ENCODE measurements around the gene MATN3. TPM values are rescaled to one million over a fixed set of nuclear protein-coding genes. Genes with fewer than 3 reads are reported as not detected.

MATN3 gene
- total and polyA plus RNA-seq, 2 of the 13 experiments (the other 11 are each of a cell fraction or from before 2014, with no cell fraction given) = 36.1 to 208 TPM

GRCh38 chr2:19989667-19990415 is 22.6 kb downstream of the MATN3 start, which contains the start of gene WDR35 (continued):
- TF ChIP-seq ZNF383 (CRISPR knock-in tag; IDR thresholded peaks at IDR 0.05; ENCODE audit: borderline replicate concordance) (no peak), ZNF20 (CRISPR knock-in tag; IDR thresholded peaks at IDR 0.05) (no peak), MED1 (CRISPR knock-in tag; IDR thresholded peaks at IDR 0.05) (peak; percentile 83), YEATS4 (CRISPR knock-in tag; IDR thresholded peaks at IDR 0.05; ENCODE audit: borderline replicate concordance) (peak; percentile 86), CAMTA2 (CRISPR knock-in tag; IDR thresholded peaks at IDR 0.05; ENCODE audit: borderline replicate concordance) (peak; percentile 79; the same call in 1 of the 2 replicates), NKX3-1 (CRISPR knock-in tag; IDR thresholded peaks at IDR 0.05) (peak; percentile 87), ZNF33A (CRISPR knock-in tag; IDR thresholded peaks at IDR 0.05; ENCODE audit: borderline replicate concordance) (0 out of 2 replicates have a peak, but pooled peaks have one; percentile 33), ZMAT3 (CRISPR knock-in tag; conservative IDR thresholded peaks at IDR 0.05) (peak; percentile 98), ZNF598 (CRISPR knock-in tag; IDR thresholded peaks at IDR 0.05; ENCODE audit: borderline replicate concordance) (peak; percentile 95), TARDBP (CRISPR knock-in tag; IDR thresholded peaks at IDR 0.05) (peak; percentile 86), JUNB (CRISPR knock-in tag; IDR thresholded peaks at IDR 0.05; ENCODE audit: borderline replicate concordance) (no peak), ZNF891 (CRISPR knock-in tag; IDR thresholded peaks at IDR 0.05) (peak; percentile 89), TAF1 (CRISPR knock-in tag; IDR thresholded peaks at IDR 0.05) (peak; percentile 90), ZNF30 (CRISPR knock-in tag; IDR thresholded peaks at IDR 0.05) (peak; percentile 86; the same call in 1 of the 2 replicates), ZBTB7B (CRISPR knock-in tag; IDR thresholded peaks at IDR 0.05) (peak; percentile 51; the same call in 1 of the 2 replicates), CBX5 (CRISPR knock-in tag; IDR thresholded peaks at IDR 0.05; ENCODE audit: borderline replicate concordance) (peak; percentile 82; the same call in 1 of the 2 replicates), KDM2A (CRISPR knock-in tag; IDR thresholded peaks at IDR 0.05; ENCODE audit: borderline replicate concordance, low read depth) (peak; percentile 100), THYN1 (CRISPR knock-in tag; IDR thresholded peaks at IDR 0.05; ENCODE audit: borderline replicate concordance, low read depth) (peak; percentile 90; the same call in 1 of the 2 replicates), MBD4 (IDR thresholded peaks at IDR 0.05; ENCODE audit: borderline replicate concordance, low read length) (no peak), ZNF12 (CRISPR knock-in tag; IDR thresholded peaks at IDR 0.05) (0 out of 2 replicates have a peak, but pooled peaks have one; percentile 4), HES4 (CRISPR knock-in tag; IDR thresholded peaks at IDR 0.05; ENCODE audit: borderline replicate concordance) (peak; percentile 80; the same call in 1 of the 2 replicates), RFXANK (CRISPR knock-in tag; IDR thresholded peaks at IDR 0.05) (no peak)
- TF ChIP-seq, protein P1, sequence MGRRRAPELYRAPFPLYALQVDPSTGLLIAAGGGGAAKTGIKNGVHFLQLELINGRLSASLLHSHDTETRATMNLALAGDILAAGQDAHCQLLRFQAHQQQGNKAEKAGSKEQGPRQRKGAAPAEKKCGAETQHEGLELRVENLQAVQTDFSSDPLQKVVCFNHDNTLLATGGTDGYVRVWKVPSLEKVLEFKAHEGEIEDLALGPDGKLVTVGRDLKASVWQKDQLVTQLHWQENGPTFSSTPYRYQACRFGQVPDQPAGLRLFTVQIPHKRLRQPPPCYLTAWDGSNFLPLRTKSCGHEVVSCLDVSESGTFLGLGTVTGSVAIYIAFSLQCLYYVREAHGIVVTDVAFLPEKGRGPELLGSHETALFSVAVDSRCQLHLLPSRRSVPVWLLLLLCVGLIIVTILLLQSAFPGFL (CRISPR knock-in tag; IDR thresholded peaks at IDR 0.05) = no peak
- TF ChIP-seq, protein P2, sequence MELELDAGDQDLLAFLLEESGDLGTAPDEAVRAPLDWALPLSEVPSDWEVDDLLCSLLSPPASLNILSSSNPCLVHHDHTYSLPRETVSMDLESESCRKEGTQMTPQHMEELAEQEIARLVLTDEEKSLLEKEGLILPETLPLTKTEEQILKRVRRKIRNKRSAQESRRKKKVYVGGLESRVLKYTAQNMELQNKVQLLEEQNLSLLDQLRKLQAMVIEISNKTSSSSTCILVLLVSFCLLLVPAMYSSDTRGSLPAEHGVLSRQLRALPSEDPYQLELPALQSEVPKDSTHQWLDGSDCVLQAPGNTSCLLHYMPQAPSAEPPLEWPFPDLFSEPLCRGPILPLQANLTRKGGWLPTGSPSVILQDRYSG (CRISPR knock-in tag; IDR thresholded peaks at IDR 0.05) = peak; percentile 94
- TF ChIP-seq, protein P3, sequence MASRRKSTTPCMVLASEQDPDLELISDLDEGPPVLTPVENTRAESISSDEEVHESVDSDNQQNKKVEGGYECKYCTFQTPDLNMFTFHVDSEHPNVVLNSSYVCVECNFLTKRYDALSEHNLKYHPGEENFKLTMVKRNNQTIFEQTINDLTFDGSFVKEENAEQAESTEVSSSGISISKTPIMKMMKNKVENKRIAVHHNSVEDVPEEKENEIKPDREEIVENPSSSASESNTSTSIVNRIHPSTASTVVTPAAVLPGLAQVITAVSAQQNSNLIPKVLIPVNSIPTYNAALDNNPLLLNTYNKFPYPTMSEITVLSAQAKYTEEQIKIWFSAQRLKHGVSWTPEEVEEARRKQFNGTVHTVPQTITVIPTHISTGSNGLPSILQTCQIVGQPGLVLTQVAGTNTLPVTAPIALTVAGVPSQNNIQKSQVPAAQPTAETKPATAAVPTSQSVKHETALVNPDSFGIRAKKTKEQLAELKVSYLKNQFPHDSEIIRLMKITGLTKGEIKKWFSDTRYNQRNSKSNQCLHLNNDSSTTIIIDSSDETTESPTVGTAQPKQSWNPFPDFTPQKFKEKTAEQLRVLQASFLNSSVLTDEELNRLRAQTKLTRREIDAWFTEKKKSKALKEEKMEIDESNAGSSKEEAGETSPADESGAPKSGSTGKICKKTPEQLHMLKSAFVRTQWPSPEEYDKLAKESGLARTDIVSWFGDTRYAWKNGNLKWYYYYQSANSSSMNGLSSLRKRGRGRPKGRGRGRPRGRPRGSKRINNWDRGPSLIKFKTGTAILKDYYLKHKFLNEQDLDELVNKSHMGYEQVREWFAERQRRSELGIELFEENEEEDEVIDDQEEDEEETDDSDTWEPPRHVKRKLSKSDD (CRISPR knock-in tag; IDR thresholded peaks at IDR 0.05; ENCODE audit: low read depth) = no peak

Data from HepG2 (cell line).